GM12892 (cell line): ENCODE results near the gene SRRT.
A peak's percentile ranks its signal among the peaks of the same experiment; 100 is the strongest.

Source experiments
- DNase-seq: peaks from one replicate; pipeline ENCODE4 v3.0.0; 2011; ENCODE audit not compliant: insufficient read length
- FAIRE-seq: peaks from 2 replicates; lab custom pipeline; 2011; peaks lifted over from hg19 to GRCh38; lab: Jason Lieb, UNC
- POLR2A ChIP-seq: IDR thresholded peaks from 2 replicates; pipeline ENCODE4 v1.6.1; 2011; ENCODE audit warnings: low read depth, low read length, control low read depth
- POLR2AphosphoS5 ChIP-seq: IDR thresholded peaks from 2 replicates; pipeline ENCODE4 v1.6.1; 2011; ENCODE audit warnings: low read depth, low read length, control low read depth
- TAF1 ChIP-seq: IDR thresholded peaks from 2 replicates; pipeline ENCODE4 v1.6.1; 2011; ENCODE audit warnings: low read depth, mild to moderate bottlenecking, control low read depth, low read length, borderline replicate concordance

SRRT gene

GRCh38 chr7:100891568-100892247 lies 16.8 kb downstream of the SRRT start:
- no peak for TF ChIP-seq POLR2AphosphoS5
- no peak for TF ChIP-seq POLR2A
- TF ChIP-seq TAF1 = no peak
- DNase-seq (no peak), FAIRE-seq (no peak)

GRCh38 chr7:100892364-100893317 lies 17.7 kb downstream of the SRRT start:
- no peak for FAIRE-seq
- TF ChIP-seq POLR2A (no peak), TAF1 (no peak), POLR2AphosphoS5 (no peak)
- DNase-seq = no peak

GRCh38 chr7:100893318-100893895 lies 18.5 kb downstream of the SRRT start:
- no peak for TF ChIP-seq POLR2A
- TF ChIP-seq POLR2AphosphoS5 = no peak
- TF ChIP-seq TAF1 = no peak
- FAIRE-seq = no peak
- DNase-seq = no peak

- no peak for DNase-seq
- FAIRE-seq = no peak
- no peak for TF ChIP-seq POLR2AphosphoS5
- TF ChIP-seq POLR2A = no peak
- no peak for TF ChIP-seq TAF1
Measured at GRCh38 chr7:100893910-100894721, 19.2 kb downstream of the SRRT start.

- DNase-seq (no peak), FAIRE-seq (peak; percentile 21)
- TF ChIP-seq POLR2A (no peak), POLR2AphosphoS5 (no peak), TAF1 (no peak)
Measured at GRCh38 chr7:100894860-100895700, 20.2 kb downstream of the SRRT start.

- DNase-seq (no peak), FAIRE-seq (no peak)
- TF ChIP-seq POLR2AphosphoS5 = no peak
- no peak for TF ChIP-seq TAF1
- TF ChIP-seq POLR2A = no peak
Measured at GRCh38 chr7:100895701-100895955, 20.7 kb downstream of the SRRT start, which contains the start of gene ACHE. Gene ACHE, minus strand, starts transcription at chr7:100895888. Its CDS starts 1,656 bp downstream, at chr7:100894232.

- TF ChIP-seq TAF1 (no peak), POLR2A (no peak), POLR2AphosphoS5 (no peak)
- DNase-seq (no peak), FAIRE-seq (peak; percentile 56)
Measured at GRCh38 chr7:100895956-100896731, 21.2 kb downstream of the SRRT start.

GRCh38 chr7:100896732-100897608 lies 22.1 kb downstream of the SRRT start:
- FAIRE-seq (peak; percentile 40), DNase-seq (no peak)

GRCh38 chr7:100897772-100898454 lies 23.0 kb downstream of the SRRT start:
- FAIRE-seq = no peak
- no peak for DNase-seq
- TF ChIP-seq POLR2AphosphoS5 (no peak), TAF1 (no peak), POLR2A (no peak)

More at GRCh38 chr7:100896732-100897608, 22.1 kb downstream of the SRRT start:
- TF ChIP-seq POLR2AphosphoS5 (no peak), POLR2A (no peak), TAF1 (no peak)
